SK-N-MC (cell line): ENCODE measurements around the gene BACE2.

Source experiments
- EZH2 ChIP-seq: fragments of 200-600 bp; sonication (generic); IDR thresholded peaks from one replicate; pipeline ENCODE4 v1.6.1; 2017; ENCODE audit warnings: antibody characterized with exemption
- FOXP2 ChIP-seq: optimal IDR thresholded peaks from 2 replicates; pipeline ENCODE3; 2011; ENCODE audit warnings: mild to moderate bottlenecking, moderate library complexity; ENCODE audit not compliant: insufficient read depth; ENCODE audit errors: extremely low read length, control extremely low read depth
- POLR2AphosphoS5 ChIP-seq: IDR thresholded peaks from 2 replicates; pipeline ENCODE4 v1.6.1; 2012; ENCODE audit warnings: mild to moderate bottlenecking, low read depth, low read length, borderline replicate concordance

DNA sequence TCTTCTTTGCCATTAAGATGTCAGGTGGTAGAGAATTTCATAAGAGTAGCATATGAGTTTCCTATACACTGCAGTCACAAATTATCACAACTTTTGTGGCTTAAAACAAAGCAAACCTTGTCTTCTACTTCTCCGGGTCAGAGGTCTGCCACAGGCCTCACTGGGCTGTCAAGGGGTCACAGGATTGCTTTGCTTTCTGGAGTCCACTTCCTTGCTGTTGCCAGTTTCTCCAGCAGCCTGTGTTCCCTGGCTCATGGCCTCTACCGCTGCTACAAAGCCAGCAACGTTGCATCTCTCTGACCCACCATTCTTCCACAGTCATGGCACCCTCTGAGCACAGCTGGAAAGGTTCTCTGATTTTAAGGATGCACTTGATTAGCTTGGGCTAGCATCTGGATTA is 6.5 kb upstream of the BACE2 start:
- TF ChIP-seq EZH2 (no peak), POLR2AphosphoS5 (no peak), FOXP2 (no peak)
